Loucy (cell line): ENCODE measurements around the gene NBAS.

Experiments
- H2AFZ ChIP-seq: fragments of 200-600 bp; sonication (generic); 2 replicates; pipeline ENCODE4 v1.6.0; 2016; ENCODE audit warnings: antibody characterized with exemption, mild to moderate bottlenecking, low read length, moderate library complexity
- H3F3A ChIP-seq: fragments of 200-600 bp; 2 replicates; pipeline ENCODE4 v1.6.0; 2016; ENCODE audit warnings: antibody characterized with exemption, low read depth, mild to moderate bottlenecking
- H3K27me3 ChIP-seq: fragments of 200-600 bp; sonication (generic); 2 replicates; pipeline ENCODE4 v1.6.1; 2014; ENCODE audit warnings: low read length, mild to moderate bottlenecking; ENCODE audit not compliant: insufficient read depth, poor library complexity, severe bottlenecking
- H3K36me3 ChIP-seq: fragments of 200-600 bp; sonication (generic); 2 replicates; pipeline ENCODE4 v1.6.1; 2016; ENCODE audit warnings: low read length; ENCODE audit not compliant: insufficient read depth
- H3K4me1 ChIP-seq: fragments of 200-600 bp; sonication (generic); 2 replicates; pipeline ENCODE4 v1.5.1; 2014; ENCODE audit warnings: low read length, mild to moderate bottlenecking; ENCODE audit not compliant: insufficient read depth, poor library complexity, severe bottlenecking
- H3K4me2 ChIP-seq: fragments of 200-600 bp; sonication (generic); 2 replicates; pipeline ENCODE4 v1.6.0; 2014; ENCODE audit warnings: antibody characterized with exemption, low read length, low read depth, mild to moderate bottlenecking; ENCODE audit not compliant: poor library complexity, severe bottlenecking
- H3K4me3 ChIP-seq: fragments of 200-600 bp; sonication (generic); 2 replicates; pipeline ENCODE4 v1.5.1; 2014; ENCODE audit warnings: low read length, mild to moderate bottlenecking, mixed read lengths; ENCODE audit not compliant: poor library complexity, severe bottlenecking
- H3K79me2 ChIP-seq: fragments of 200-600 bp; sonication (generic); 2 replicates; pipeline ENCODE4 v1.6.1; 2014; ENCODE audit warnings: low read length; ENCODE audit not compliant: insufficient read depth
- H3K9ac ChIP-seq: fragments of 200-600 bp; sonication (generic); 2 replicates; pipeline ENCODE4 v1.6.0; 2014; ENCODE audit warnings: mild to moderate bottlenecking, low read depth, low read length, moderate library complexity; ENCODE audit not compliant: poor library complexity, severe bottlenecking
- H3K9me2 ChIP-seq: fragments of 200-600 bp; sonication (generic); replicated peaks from 2 replicates; pipeline ENCODE4 v1.6.1; 2016; ENCODE audit warnings: low read depth, low read length, mixed read lengths
- H3K9me3 ChIP-seq: fragments of 200-600 bp; sonication (generic); 2 replicates; pipeline ENCODE4 v1.6.1; 2014; ENCODE audit warnings: mild to moderate bottlenecking, antibody characterized with exemption, low read length, low read depth; ENCODE audit not compliant: insufficient read depth
- H4K20me1 ChIP-seq: fragments of 200-600 bp; sonication (generic); 2 replicates; pipeline ENCODE4 v1.6.0; 2014; ENCODE audit warnings: antibody characterized with exemption, low read length, mild to moderate bottlenecking; ENCODE audit not compliant: insufficient read depth, poor library complexity, severe bottlenecking
- EZH2phosphoT487 ChIP-seq: fragments of 200-600 bp; IDR thresholded peaks from 2 replicates; pipeline ENCODE4 v1.6.1; 2018; ENCODE audit warnings: antibody characterized with exemption, mild to moderate bottlenecking, moderate library complexity, borderline replicate concordance
- TF ChIP-seq, protein P1 (sequence below): fragments of 200-600 bp; sonication (generic); conservative IDR thresholded peaks from 2 replicates; pipeline ENCODE4 v1.5.1; 2014; ENCODE audit warnings: mild to moderate bottlenecking, antibody characterized with exemption, low read length

NBAS gene

DNA sequence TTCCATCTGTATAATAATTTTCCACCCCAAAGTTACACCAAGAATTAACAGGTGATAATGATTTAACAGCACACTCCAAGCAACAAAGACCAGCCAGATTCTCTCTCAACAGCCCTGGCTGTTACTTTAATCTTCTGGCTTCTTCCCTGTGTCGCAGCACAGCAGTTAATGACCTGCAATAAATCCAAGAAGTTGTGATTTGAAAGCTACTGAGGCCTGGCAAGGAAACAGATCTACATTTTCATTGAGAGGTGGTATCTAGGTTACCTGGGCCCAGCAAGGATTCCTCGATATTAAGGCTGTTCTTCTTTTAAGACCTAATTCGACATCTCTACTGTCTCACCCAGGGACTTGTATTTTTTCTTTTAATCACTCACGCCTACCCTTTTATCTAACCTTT lies 433.8 kb downstream of the NBAS start:
- Histone ChIP-seq H2AFZ (no peak overlapping the region), H4K20me1 (no peaks in the 10 kb centered on the region), H3K9me3 (no peaks in the 10 kb centered on the region), H3K79me2 (no peaks in the 10 kb centered on the region), H3F3A (no peaks in the 10 kb centered on the region), H3K9ac (no peak overlapping the region), H3K4me2 (no peak overlapping the region), H3K4me3 (no peak overlapping the region), H3K27me3 (no peaks in the 10 kb centered on the region), H3K9me2 (no peaks in the 10 kb centered on the region), H3K4me1 (peaks cover 9% of the 10 kb centered on the region), H3K36me3 (no peaks in the 10 kb centered on the region)
- TF ChIP-seq, protein P1, sequence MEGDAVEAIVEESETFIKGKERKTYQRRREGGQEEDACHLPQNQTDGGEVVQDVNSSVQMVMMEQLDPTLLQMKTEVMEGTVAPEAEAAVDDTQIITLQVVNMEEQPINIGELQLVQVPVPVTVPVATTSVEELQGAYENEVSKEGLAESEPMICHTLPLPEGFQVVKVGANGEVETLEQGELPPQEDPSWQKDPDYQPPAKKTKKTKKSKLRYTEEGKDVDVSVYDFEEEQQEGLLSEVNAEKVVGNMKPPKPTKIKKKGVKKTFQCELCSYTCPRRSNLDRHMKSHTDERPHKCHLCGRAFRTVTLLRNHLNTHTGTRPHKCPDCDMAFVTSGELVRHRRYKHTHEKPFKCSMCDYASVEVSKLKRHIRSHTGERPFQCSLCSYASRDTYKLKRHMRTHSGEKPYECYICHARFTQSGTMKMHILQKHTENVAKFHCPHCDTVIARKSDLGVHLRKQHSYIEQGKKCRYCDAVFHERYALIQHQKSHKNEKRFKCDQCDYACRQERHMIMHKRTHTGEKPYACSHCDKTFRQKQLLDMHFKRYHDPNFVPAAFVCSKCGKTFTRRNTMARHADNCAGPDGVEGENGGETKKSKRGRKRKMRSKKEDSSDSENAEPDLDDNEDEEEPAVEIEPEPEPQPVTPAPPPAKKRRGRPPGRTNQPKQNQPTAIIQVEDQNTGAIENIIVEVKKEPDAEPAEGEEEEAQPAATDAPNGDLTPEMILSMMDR: no peak
- no peak for TF ChIP-seq EZH2phosphoT487

DNA sequence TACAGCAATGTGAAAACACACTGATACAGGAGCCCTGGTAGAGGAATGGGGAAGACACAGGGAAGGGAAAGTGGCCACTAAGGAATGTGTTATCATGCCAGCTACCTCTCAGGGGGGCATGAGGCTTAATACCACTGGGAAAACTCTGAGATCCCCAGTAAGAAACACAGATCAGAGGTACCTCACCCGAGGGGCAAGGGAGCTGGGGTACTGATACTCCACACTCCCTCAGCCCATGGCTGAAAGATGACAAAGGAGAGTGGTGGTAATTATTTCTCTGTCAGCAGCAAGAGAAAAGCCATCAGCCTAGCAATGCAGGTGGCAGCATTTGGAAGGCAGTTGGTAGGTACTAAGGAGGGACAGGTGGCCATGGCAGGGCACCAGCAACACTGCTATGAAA lies 434.8 kb downstream of the NBAS start:
- H3K4me3 ChIP-seq: no peak overlapping the region
- peaks cover 9% of the 10 kb centered on the region for H3K4me1 ChIP-seq
- no peak for TF ChIP-seq EZH2phosphoT487
- TF ChIP-seq, protein P1: no peak
- no peaks in the 10 kb centered on the region for H3K9me3 ChIP-seq
- H3K9ac ChIP-seq: no peak overlapping the region
- no peaks in the 10 kb centered on the region for H3K36me3 ChIP-seq
- H3K27me3 ChIP-seq: no peaks in the 10 kb centered on the region
- no peaks in the 10 kb centered on the region for H3K79me2 ChIP-seq
- H3K9me2 ChIP-seq: no peaks in the 10 kb centered on the region
- H2AFZ ChIP-seq: no peak overlapping the region
- no peaks in the 10 kb centered on the region for H4K20me1 ChIP-seq
- no peak overlapping the region for H3K4me2 ChIP-seq
- no peaks in the 10 kb centered on the region for H3F3A ChIP-seq

DNA sequence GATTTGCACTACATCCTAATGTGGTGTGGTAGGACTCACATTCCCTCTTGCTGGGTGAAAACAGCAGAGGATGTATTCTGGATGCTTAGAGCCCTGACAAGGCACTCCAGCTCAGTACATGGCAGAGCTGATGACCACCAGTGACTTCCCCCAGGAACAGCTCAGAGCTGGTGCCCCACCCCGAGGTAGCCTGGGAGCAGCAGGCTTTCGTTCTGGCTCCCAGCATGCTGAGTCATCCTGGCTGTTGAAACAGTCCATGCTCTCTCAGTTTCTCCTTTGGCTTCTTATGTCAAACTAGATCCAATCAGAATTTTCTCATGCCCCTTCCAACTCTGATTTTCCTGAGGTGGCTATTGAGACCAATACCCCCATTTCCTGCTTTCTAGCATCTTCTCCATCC lies 438.2 kb downstream of the NBAS start:
- no peak for TF ChIP-seq EZH2phosphoT487
- TF ChIP-seq, protein P1: no peak
- Histone ChIP-seq H3K36me3 (no peaks in the 10 kb centered on the region), H3K9ac (no peak overlapping the region), H3F3A (no peaks in the 10 kb centered on the region), H3K4me1 (peaks cover 24% of the 10 kb centered on the region), H3K4me3 (no peak overlapping the region), H3K9me2 (no peaks in the 10 kb centered on the region), H3K4me2 (no peak overlapping the region), H3K9me3 (no peaks in the 10 kb centered on the region), H2AFZ (no peak overlapping the region), H3K79me2 (no peaks in the 10 kb centered on the region), H4K20me1 (no peaks in the 10 kb centered on the region), H3K27me3 (no peaks in the 10 kb centered on the region)
